ENCODE data around the gene SSH2.

- TF ChIP-seq EZH2 (IDR thresholded peaks at IDR 0.05; ENCODE audit: insufficient read depth, poor library complexity, severe bottlenecking), result no peak
- no peak for TF ChIP-seq EZH2phosphoT487 (IDR thresholded peaks at IDR 0.05; ENCODE audit: insufficient read depth, low read depth)
These were observed 353.0 kb downstream of the SSH2 start for GRCh38 chr17:29577001-29577370.

All from GM23248 (cell line).